ENCODE data around the gene TRIM37. TPM values are rescaled to one million over a fixed set of nuclear protein-coding genes. Genes with fewer than 3 reads are reported as not detected.
A peak's percentile ranks its signal among the peaks of the same experiment; 100 is the strongest.

Gene TRIM37
- total RNA-seq, 1 donor from 2014 or later = 86.4 TPM

DNA sequence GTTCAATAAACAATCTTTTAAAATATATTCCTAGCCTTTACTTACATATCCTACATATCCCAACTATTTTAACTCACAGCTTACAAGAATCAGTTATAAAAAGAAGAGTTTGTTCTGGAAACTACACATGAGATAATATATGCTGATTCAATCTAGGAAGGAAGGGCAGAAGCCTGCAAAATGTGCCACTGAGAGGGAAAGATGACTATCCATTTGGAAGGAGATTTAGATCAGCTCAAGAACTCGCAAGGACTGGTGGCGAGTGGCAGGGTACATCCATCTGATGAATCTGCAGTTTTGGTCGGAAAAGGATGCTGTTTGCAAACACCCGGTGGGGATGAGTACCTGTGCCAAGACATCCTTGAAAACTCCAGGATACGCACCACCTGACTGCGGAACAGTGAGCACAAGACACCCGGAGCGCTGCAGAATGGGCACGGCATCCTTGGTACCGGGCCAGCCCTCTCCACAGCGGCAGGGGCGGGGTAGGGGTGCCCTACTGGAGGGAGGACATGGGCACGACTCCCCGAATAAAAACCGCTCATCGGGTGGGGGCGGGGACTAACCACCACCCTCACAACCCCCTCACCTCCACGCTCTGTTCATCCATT lies 723 bp downstream of the TRIM37 start:
- peak overlapping the region; percentile 99 for H3K4me3 Mint-ChIP-seq
- H3K36me3 ChIP-seq = peaks cover 7% of the 10 kb centered on the region
- no peaks in the 10 kb centered on the region for H3K27me3 ChIP-seq
- peaks cover 5% of the 10 kb centered on the region for H3K27me3 Mint-ChIP-seq (ENCODE audit: insufficient read depth, low read depth)
- H3K79me2 ChIP-seq (ENCODE audit: low read depth) = peaks cover 55% of the 10 kb centered on the region
- H3K36me3 Mint-ChIP-seq = peaks cover 13% of the 10 kb centered on the region
- H3K9me3 Mint-ChIP-seq = no peaks in the 10 kb centered on the region
- H3K27ac Mint-ChIP-seq = peak overlapping the region; percentile 55
- H4K20me1 ChIP-seq (ENCODE audit: low read depth) = peaks cover 18% of the 10 kb centered on the region
- peak; percentile 31 for TF ChIP-seq EZH2 (IDR thresholded peaks at IDR 0.05)
- TF ChIP-seq, protein P1, sequence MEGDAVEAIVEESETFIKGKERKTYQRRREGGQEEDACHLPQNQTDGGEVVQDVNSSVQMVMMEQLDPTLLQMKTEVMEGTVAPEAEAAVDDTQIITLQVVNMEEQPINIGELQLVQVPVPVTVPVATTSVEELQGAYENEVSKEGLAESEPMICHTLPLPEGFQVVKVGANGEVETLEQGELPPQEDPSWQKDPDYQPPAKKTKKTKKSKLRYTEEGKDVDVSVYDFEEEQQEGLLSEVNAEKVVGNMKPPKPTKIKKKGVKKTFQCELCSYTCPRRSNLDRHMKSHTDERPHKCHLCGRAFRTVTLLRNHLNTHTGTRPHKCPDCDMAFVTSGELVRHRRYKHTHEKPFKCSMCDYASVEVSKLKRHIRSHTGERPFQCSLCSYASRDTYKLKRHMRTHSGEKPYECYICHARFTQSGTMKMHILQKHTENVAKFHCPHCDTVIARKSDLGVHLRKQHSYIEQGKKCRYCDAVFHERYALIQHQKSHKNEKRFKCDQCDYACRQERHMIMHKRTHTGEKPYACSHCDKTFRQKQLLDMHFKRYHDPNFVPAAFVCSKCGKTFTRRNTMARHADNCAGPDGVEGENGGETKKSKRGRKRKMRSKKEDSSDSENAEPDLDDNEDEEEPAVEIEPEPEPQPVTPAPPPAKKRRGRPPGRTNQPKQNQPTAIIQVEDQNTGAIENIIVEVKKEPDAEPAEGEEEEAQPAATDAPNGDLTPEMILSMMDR (IDR thresholded peaks at IDR 0.05) = no peak
- H3K9me3 ChIP-seq (ENCODE audit: low read depth) = no peaks in the 10 kb centered on the region
- peak overlapping the region; percentile 81 for H3K27ac ChIP-seq
- peaks cover 14% of the 10 kb centered on the region for H3K4me1 ChIP-seq
- H3K9ac ChIP-seq = peak overlapping the region; percentile 44
- H3K4me1 Mint-ChIP-seq = peaks cover 19% of the 10 kb centered on the region
- DNase-seq (ENCODE audit: low spot score) = no peak
- peak overlapping the region; percentile 77 for H3K4me3 ChIP-seq
- H3F3A ChIP-seq (ENCODE audit: low read depth) = peaks cover 40% of the 10 kb centered on the region
- H2AFZ ChIP-seq (replicated peaks) = peak overlapping the region; percentile 46
- peak overlapping the region; percentile 98 for H3K4me2 ChIP-seq

DNA sequence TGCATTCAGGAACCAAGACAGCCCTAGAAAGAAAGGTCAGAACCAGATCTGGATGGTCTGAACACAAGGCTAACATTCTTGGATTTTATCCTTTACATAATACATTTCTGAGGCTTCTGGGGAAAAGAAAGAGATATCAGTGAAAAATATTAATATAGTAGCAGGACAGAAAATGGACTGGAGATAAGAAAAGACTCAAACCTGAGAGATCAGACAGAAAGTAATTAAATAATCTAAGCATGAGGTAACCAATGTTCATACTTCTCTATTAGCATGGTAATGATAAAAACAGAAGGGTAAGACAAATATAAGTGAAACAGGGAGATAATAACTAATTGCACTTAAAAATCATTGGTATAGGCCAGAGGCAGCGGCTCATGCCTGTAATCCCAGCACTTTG lies 5.5 kb downstream of the TRIM37 start:
- Histone ChIP-seq H3K4me3 (no peak overlapping the region), H3F3A (ENCODE audit: low read depth) (peaks cover 7% of the 10 kb centered on the region), H3K4me1 (peaks cover 14% of the 10 kb centered on the region), H3K79me2 (ENCODE audit: low read depth) (peaks cover 94% of the 10 kb centered on the region), H3K4me2 (no peak overlapping the region), H4K20me1 (ENCODE audit: low read depth) (peaks cover 16% of the 10 kb centered on the region), H3K27ac (no peak overlapping the region), H3K27me3 (no peaks in the 10 kb centered on the region), H3K36me3 (no peaks in the 10 kb centered on the region), H3K9me3 (ENCODE audit: low read depth) (no peaks in the 10 kb centered on the region), H2AFZ (replicated peaks) (no peak overlapping the region), H3K9ac (no peak overlapping the region)
- no peaks in the 10 kb centered on the region for H3K27me3 Mint-ChIP-seq (ENCODE audit: insufficient read depth, low read depth)
- H3K27ac Mint-ChIP-seq = no peak overlapping the region
- no peak overlapping the region for H3K4me3 Mint-ChIP-seq
- H3K4me1 Mint-ChIP-seq = peaks cover 14% of the 10 kb centered on the region
- peaks cover 32% of the 10 kb centered on the region for H3K36me3 Mint-ChIP-seq
- no peak for DNase-seq (ENCODE audit: low spot score)
- peaks cover 9% of the 10 kb centered on the region for H3K9me3 Mint-ChIP-seq
- TF ChIP-seq EZH2phosphoT487 (IDR thresholded peaks at IDR 0.05) (no peak), EZH2 (IDR thresholded peaks at IDR 0.05) (no peak)
- TF ChIP-seq, protein P1 (IDR thresholded peaks at IDR 0.05) = no peak

DNA sequence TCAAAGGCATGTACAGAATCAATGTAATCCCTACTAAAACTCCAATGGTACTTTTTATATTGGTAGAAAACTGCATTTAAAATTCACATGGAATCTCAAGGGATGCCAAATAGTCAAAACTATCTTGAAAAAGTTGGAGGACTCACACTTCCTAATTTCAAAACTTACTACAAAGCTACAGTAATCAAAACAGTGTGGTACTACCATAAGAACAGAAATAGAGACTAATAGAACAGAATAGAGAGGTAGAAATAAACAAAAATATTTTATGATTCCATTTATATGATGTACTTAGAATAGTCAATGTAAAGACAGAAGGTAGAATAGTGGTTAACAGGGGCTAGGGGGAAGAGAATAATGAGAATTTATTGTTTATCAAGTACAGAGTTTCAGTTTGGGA lies 8.8 kb downstream of the TRIM37 start:
- Mint-ChIP-seq H3K9me3 (peaks cover 9% of the 10 kb centered on the region), H3K27me3 (ENCODE audit: insufficient read depth, low read depth) (peaks cover 2% of the 10 kb centered on the region), H3K36me3 (peaks cover 27% of the 10 kb centered on the region), H3K27ac (no peak overlapping the region), H3K4me1 (no peaks in the 10 kb centered on the region), H3K4me3 (no peak overlapping the region)
- Histone ChIP-seq H3K4me2 (no peak overlapping the region), H3K79me2 (ENCODE audit: low read depth) (peaks cover 93% of the 10 kb centered on the region), H3K9ac (no peak overlapping the region), H3K27me3 (no peaks in the 10 kb centered on the region), H3K4me1 (no peaks in the 10 kb centered on the region), H2AFZ (replicated peaks) (no peak overlapping the region), H4K20me1 (ENCODE audit: low read depth) (peaks cover 6% of the 10 kb centered on the region), H3K27ac (no peak overlapping the region), H3K9me3 (ENCODE audit: low read depth) (no peaks in the 10 kb centered on the region), H3F3A (ENCODE audit: low read depth) (no peaks in the 10 kb centered on the region), H3K36me3 (no peaks in the 10 kb centered on the region), H3K4me3 (no peak overlapping the region)
- no peak for DNase-seq (ENCODE audit: low spot score)
- no peak for TF ChIP-seq EZH2 (IDR thresholded peaks at IDR 0.05)
- no peak for TF ChIP-seq EZH2phosphoT487 (IDR thresholded peaks at IDR 0.05)

DNA sequence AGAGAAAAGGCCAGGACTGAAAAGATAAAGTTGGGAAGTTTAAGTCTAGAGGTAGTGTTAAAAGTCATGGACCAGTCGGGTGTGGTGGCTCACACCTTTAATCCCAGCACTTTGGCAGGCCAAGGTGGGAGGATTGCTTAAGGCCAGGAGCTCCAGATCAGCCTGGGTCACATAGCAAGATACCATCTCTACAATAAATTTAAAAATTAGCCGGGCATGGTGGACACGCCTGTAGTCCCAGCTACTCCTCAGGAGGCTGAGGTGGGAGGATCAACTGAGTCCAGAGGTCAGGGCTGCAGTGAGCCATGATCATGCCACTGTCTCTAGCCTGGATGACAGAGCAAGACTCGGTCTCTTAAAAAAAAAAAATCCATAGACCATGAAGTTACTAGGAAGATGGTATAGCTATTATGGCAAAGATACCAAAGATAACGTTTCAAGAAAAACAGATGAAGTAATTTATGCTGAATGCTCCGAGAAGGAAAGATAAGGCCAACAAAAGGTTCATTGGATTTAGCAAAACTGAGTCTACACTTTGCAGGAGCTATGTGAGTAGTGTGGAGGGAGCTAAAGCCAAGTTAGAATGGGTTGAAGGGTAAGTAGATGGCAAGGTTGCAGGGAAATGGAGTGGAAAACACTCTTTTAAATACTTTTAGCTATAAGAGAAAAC lies 11.7 kb downstream of the TRIM37 start:
- peaks cover 11% of the 10 kb centered on the region for H4K20me1 ChIP-seq (ENCODE audit: low read depth)
- no peaks in the 10 kb centered on the region for H3K36me3 ChIP-seq
- H3K27ac Mint-ChIP-seq = no peak overlapping the region
- no peak overlapping the region for H3K27ac ChIP-seq
- H3K9ac ChIP-seq = no peak overlapping the region
- H3K9me3 ChIP-seq (ENCODE audit: low read depth) = no peaks in the 10 kb centered on the region
- H2AFZ ChIP-seq (replicated peaks) = no peak overlapping the region
- peaks cover 2% of the 10 kb centered on the region for H3K27me3 Mint-ChIP-seq (ENCODE audit: insufficient read depth, low read depth)
- H3K9me3 Mint-ChIP-seq = peaks cover 7% of the 10 kb centered on the region
- H3K4me1 ChIP-seq = no peaks in the 10 kb centered on the region
- H3K27me3 ChIP-seq = no peaks in the 10 kb centered on the region
- H3K4me2 ChIP-seq = no peak overlapping the region
- H3K36me3 Mint-ChIP-seq = peaks cover 21% of the 10 kb centered on the region
- H3F3A ChIP-seq (ENCODE audit: low read depth) = no peaks in the 10 kb centered on the region
- no peaks in the 10 kb centered on the region for H3K4me1 Mint-ChIP-seq
- DNase-seq (ENCODE audit: low spot score) = no peak
- no peak overlapping the region for H3K4me3 ChIP-seq
- TF ChIP-seq, protein P1 (IDR thresholded peaks at IDR 0.05) = no peak
- no peak for TF ChIP-seq EZH2phosphoT487 (IDR thresholded peaks at IDR 0.05)
- TF ChIP-seq EZH2 (IDR thresholded peaks at IDR 0.05) = no peak
- no peak overlapping the region for H3K4me3 Mint-ChIP-seq
- peaks cover 87% of the 10 kb centered on the region for H3K79me2 ChIP-seq (ENCODE audit: low read depth)
